Measurements from ENCODE around the gene ZNF804B. TPM values are rescaled to one million over a fixed set of nuclear protein-coding genes. Genes with fewer than 3 reads are reported as not detected.

The ZNF804B gene
- total and polyA plus RNA-seq, 2 donors from 2014 or later: 0.19 TPM; not detected in 1

DNA sequence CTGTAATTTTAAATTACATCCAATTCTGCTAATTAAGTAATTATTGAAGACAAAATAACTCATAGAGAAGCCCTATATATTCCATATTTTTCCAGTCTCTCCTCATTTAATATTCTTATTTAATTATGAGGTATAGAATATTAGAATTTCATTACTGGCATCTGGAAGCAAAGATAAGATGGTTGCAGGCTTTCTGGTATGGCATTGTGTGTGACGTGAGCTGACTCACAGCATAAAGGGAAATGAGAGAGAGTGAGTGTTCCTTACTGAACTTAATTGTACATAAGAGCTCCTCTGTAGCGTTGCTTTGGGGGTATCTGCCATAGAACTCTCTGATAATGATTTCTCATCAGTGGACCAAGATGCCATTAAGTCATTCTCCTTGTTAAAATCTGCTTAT lies 163.4 kb downstream of the ZNF804B start:
- Histone ChIP-seq H3K27me3 (ENCODE audit: control insufficient read depth, insufficient read depth, low read length) (no peaks in the 10 kb centered on the region), H3K36me3 (ENCODE audit: control insufficient read depth in 2 of 3, insufficient read depth in 3 of 3, low read length in 3 of 3) (no peaks in the 10 kb centered on the region), H3K9me3 (ENCODE audit: control insufficient read depth in 2 of 3, insufficient read depth in 1 of 3, low read length in 3 of 3) (no peaks in the 10 kb centered on the region), H3K4me3 (ENCODE audit: low read length in 3 of 3) (no peak overlapping the region), H3K9ac (ENCODE audit: low read length in 3 of 3) (no peak overlapping the region), H3K27ac (ENCODE audit: low read depth in 2 of 2, low read length in 2 of 2) (no peak overlapping the region), H3K4me1 (ENCODE audit: control insufficient read depth in 2 of 3, insufficient read depth in 2 of 3, low read depth in 1 of 3, low read length in 3 of 3) (no peaks in the 10 kb centered on the region)
- DNase-seq (no peak), FAIRE-seq (no peak)
- TF ChIP-seq, protein P1, sequence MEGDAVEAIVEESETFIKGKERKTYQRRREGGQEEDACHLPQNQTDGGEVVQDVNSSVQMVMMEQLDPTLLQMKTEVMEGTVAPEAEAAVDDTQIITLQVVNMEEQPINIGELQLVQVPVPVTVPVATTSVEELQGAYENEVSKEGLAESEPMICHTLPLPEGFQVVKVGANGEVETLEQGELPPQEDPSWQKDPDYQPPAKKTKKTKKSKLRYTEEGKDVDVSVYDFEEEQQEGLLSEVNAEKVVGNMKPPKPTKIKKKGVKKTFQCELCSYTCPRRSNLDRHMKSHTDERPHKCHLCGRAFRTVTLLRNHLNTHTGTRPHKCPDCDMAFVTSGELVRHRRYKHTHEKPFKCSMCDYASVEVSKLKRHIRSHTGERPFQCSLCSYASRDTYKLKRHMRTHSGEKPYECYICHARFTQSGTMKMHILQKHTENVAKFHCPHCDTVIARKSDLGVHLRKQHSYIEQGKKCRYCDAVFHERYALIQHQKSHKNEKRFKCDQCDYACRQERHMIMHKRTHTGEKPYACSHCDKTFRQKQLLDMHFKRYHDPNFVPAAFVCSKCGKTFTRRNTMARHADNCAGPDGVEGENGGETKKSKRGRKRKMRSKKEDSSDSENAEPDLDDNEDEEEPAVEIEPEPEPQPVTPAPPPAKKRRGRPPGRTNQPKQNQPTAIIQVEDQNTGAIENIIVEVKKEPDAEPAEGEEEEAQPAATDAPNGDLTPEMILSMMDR (IDR thresholded peaks at IDR 0.05; ENCODE audit: borderline replicate concordance, extremely low read depth, insufficient read depth): no peak
- intact Hi-C loops (cut with DNase I): no loop called here

DNA sequence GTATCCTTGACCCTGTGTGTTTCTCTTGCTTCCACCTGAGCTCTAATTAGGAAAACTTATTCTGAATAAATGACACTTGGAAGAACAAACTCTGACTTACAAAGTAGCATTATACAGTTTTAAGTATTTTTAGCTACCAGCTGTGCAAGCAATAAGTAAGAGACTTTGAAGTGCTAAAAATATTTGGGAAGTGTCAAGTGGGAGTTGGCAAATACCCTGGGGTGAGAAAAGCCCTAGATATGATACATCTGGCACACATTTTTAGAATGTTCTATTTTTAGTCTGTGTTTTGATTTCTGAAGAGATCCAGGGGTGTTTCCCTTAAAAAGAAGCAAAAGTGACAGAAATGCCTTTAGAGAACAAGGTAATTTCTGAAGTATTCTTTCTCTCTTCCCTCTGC lies 168.8 kb downstream of the ZNF804B start:
- TF ChIP-seq, protein P1 (IDR thresholded peaks at IDR 0.05; ENCODE audit: borderline replicate concordance, extremely low read depth, insufficient read depth): no peak
- DNase-seq (peak in 2 of 5 donors; percentile 15 to 16), FAIRE-seq (no peak)
- intact Hi-C loops (cut with DNase I): no loop called here
- no peak overlapping the region for H3K4me3 ChIP-seq (ENCODE audit: low read length in 3 of 3)
- H3K4me1 ChIP-seq (ENCODE audit: control insufficient read depth in 2 of 3, insufficient read depth in 2 of 3, low read depth in 1 of 3, low read length in 3 of 3): no peaks in the 10 kb centered on the region
- H3K27ac ChIP-seq (ENCODE audit: low read depth in 2 of 2, low read length in 2 of 2): no peak overlapping the region
- no peaks in the 10 kb centered on the region for H3K27me3 ChIP-seq (ENCODE audit: control insufficient read depth, insufficient read depth, low read length)
- H3K36me3 ChIP-seq (ENCODE audit: control insufficient read depth in 2 of 3, insufficient read depth in 3 of 3, low read length in 3 of 3): no peaks in the 10 kb centered on the region
- no peaks in the 10 kb centered on the region for H3K9me3 ChIP-seq (ENCODE audit: control insufficient read depth in 2 of 3, insufficient read depth in 1 of 3, low read length in 3 of 3)
- no peak overlapping the region for H3K9ac ChIP-seq (ENCODE audit: low read length in 3 of 3)

DNA sequence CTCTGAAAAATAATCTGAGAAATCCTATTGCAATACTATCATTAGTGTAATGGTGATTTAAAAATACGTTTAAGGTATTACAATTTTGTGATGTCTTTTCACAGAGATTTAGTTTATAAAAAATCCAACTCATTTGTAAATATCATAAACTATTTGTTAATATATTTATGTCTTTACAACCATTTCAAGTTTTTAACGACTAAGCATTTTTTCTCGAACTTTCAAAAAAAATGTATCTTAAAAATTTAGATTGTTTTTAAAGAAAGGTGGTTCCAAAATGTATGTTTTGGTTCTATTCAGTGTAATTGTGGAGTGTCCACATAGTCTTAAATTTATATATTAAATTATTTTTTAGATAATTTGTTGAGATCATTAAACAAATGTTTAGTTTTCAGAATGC lies 170.2 kb downstream of the ZNF804B start:
- intact Hi-C loops (cut with DNase I): no loop called here
- peak; percentile 3 for FAIRE-seq
- Histone ChIP-seq H3K27me3 (ENCODE audit: control insufficient read depth, insufficient read depth, low read length) (no peaks in the 10 kb centered on the region), H3K9me3 (ENCODE audit: control insufficient read depth in 2 of 3, insufficient read depth in 1 of 3, low read length in 3 of 3) (no peaks in the 10 kb centered on the region), H3K4me1 (ENCODE audit: control insufficient read depth in 2 of 3, insufficient read depth in 2 of 3, low read depth in 1 of 3, low read length in 3 of 3) (no peaks in the 10 kb centered on the region), H3K27ac (ENCODE audit: low read depth in 2 of 2, low read length in 2 of 2) (no peak overlapping the region), H3K9ac (ENCODE audit: low read length in 3 of 3) (no peak overlapping the region), H3K4me3 (ENCODE audit: low read length in 3 of 3) (no peak overlapping the region), H3K36me3 (ENCODE audit: control insufficient read depth in 2 of 3, insufficient read depth in 3 of 3, low read length in 3 of 3) (no peaks in the 10 kb centered on the region)
- TF ChIP-seq, protein P1 (IDR thresholded peaks at IDR 0.05; ENCODE audit: borderline replicate concordance, extremely low read depth, insufficient read depth): no peak
- no peak for DNase-seq

DNA sequence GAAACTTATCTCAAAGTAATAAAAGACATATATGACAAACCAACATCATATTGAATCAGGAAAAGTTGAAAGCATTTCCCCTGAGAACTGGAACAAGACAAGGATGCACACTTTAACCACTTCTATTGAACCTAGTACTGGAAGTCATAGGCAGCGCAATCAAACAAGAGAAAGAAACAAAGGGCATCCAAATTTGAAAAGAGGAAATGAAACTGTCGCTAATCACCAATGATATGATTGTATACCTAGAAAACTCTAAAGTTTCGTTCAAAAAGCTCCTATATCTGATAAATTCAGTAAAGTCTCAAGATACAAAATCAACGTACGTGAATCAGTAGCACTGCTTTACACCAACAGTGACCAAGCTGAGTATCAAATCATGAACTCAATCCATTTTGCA lies 173.8 kb downstream of the ZNF804B start:
- DNase-seq: no peak
- FAIRE-seq: no peak
- Histone ChIP-seq H3K27ac (ENCODE audit: low read depth in 2 of 2, low read length in 2 of 2) (no peak overlapping the region), H3K9ac (ENCODE audit: low read length in 3 of 3) (no peak overlapping the region), H3K4me3 (ENCODE audit: low read length in 3 of 3) (no peak overlapping the region), H3K9me3 (ENCODE audit: control insufficient read depth in 2 of 3, insufficient read depth in 1 of 3, low read length in 3 of 3) (no peaks in the 10 kb centered on the region), H3K27me3 (ENCODE audit: control insufficient read depth, insufficient read depth, low read length) (no peaks in the 10 kb centered on the region), H3K36me3 (ENCODE audit: control insufficient read depth in 2 of 3, insufficient read depth in 3 of 3, low read length in 3 of 3) (no peaks in the 10 kb centered on the region), H3K4me1 (ENCODE audit: control insufficient read depth in 2 of 3, insufficient read depth in 2 of 3, low read depth in 1 of 3, low read length in 3 of 3) (no peaks in the 10 kb centered on the region)
- intact Hi-C loops (cut with DNase I): no loop called here
- TF ChIP-seq, protein P1 (IDR thresholded peaks at IDR 0.05; ENCODE audit: borderline replicate concordance, extremely low read depth, insufficient read depth): no peak
